Astrocyte of the spinal cord (primary cell): ENCODE data around the gene SLC37A3.

Experiments used
- DNase-seq: peaks from one replicate; pipeline ENCODE4 v3.0.0; 2011; ENCODE audit warnings: low read depth, low spot score
- H3K4me3 ChIP-seq: 2 replicates; pipeline ENCODE4 v1.5.1; 2011; ENCODE audit warnings: low read depth, mild to moderate bottlenecking, low read length, moderate library complexity
- CTCF ChIP-seq: IDR thresholded peaks from 2 replicates; pipeline ENCODE4 v1.5.1; 2012; ENCODE audit warnings: low read depth, mild to moderate bottlenecking, low read length, inconsistent platforms
- in situ Hi-C: cut with HindIII; loops from 2 replicates; pipeline ENCODE4 v1.10.0; 2017; ENCODE audit warnings: low sequenced_read_pairs

The SLC37A3 gene

DNA sequence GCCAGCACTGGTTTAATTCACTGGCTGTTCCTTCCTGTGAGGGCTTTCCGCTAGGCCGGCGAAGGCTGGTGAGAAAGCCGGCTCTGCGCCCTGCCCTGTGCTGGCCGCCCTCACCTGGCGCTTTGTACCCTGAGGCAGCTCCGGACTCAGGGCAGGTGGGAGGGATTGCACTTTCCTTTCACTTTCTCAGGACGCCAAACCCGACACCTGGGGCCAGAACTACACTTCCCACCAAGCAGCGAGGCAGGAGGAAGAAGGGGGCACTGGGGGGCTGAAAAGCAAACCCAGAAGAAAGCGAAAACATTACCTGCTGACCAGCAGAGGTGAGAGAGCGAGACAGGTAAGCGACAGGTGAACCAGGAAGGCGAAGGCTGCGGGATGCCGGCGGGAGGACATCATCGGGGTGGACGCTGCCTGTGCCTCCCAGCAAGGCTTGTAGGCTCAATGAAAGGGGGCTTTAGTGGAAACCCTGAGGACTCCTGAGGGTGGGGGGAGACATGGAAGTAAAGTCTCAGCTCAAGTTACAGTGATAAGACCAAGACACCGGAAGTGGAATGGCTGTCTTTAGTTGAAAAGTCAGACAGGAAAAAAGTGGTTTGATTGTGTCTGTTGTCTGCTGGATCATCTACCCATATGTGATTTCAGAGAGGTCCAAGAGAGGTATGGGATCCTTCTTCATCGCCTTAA lies 5.7 kb upstream of the SLC37A3 start, which contains the start of gene RAB19:
TSS of gene RAB19 (plus strand) at position 181 of the 687 bp plus-strand sequence. CDS start 3,589 bp downstream, outside the sequence.
- TF ChIP-seq CTCF = no peak
- no peak for DNase-seq
- peak within 1 kb of the TSS; percentile 28 for H3K4me3 ChIP-seq
- in situ Hi-C loops = no loop called here

DNA sequence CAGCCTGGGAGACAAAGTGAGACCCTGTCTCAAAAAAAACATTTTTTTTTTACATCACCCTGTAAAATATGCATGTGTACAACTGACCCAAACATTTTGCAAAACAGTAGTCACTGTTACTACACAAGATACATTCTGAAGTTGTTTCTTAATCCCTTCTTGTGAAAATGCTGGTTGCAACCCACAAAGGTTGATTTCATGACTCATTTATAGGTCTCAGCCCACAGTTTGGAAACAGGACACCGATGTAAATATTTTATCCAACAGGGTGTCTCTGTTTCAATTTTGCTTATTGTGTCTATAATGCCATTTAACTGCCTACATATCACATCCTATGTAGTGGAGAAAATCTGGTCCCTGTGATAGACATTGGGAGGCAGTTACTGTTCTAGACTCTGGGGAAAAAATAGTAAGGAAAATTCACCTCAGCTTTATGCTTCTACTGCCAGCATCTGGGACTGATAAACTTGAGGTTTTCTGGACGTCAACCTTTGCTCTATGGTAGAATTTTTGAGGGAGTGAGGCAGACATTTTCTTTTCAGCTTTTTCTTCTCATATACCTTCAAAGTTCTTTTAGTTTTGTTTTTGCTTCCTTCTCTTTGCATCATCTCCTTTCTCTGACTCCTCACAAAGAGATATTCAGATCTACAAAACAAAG lies 4.0 kb upstream of the SLC37A3 start:
- no peak for TF ChIP-seq CTCF
- peak; percentile 72 for DNase-seq
- H3K4me3 ChIP-seq = no peak overlapping the region
- in situ Hi-C loops = no loop called here

- H3K4me3 ChIP-seq = no peak overlapping the region
- DNase-seq = no peak
- in situ Hi-C loops = no loop called here
- TF ChIP-seq CTCF = no peak
Measured at GRCh38 chr7:140400381-140400780, 2.1 kb upstream of the SLC37A3 start.

DNA sequence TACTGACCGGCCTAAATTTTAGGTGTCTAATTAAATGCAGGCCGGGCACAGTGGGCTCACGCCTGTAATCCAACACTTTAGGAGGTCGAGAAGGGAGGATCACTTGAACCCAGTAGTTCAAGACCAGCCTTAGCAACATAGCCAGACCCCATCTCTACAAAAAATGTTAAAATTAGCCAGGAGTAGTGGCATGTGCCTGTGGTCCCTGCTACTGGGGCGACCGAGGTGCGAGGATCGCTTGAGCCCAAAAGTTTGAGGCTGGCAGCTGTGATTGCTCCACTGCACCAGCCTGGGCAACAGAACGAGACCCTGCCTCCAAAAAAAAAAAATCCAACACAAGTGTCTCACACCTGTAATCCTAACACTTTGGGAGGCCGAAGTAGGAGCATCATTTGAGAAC lies 491 bp upstream of the SLC37A3 start:
- no peak for TF ChIP-seq CTCF
- DNase-seq = no peak
- H3K4me3 ChIP-seq = no peak overlapping the region
- in situ Hi-C loops = no loop called here

DNA sequence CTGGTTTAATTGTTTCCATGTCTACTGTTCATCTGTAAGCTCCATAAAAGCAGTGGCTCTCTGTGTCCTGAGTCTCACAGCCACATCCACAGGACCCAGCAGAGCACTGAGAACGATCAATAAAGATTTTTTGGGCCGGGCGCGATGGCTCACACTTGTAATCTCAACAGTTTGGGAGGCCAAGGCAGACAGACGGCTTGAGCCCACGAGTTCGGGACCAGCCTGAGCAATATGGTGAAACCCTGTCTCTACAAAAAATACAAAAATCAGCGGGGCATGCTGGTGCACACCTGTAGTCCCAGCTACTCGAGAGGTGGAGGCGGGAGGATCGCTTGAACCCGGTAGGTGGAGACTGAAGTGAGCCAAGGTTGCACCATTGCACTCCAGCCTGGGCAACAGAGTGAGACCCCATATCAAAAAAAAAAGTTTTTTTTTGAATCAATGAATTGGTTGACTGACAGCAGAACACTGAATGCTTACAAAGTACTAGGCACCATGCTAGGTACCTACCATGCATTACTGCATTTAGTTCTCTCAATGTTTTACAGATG lies 4.5 kb downstream of the SLC37A3 start:
- H3K4me3 ChIP-seq = no peak overlapping the region
- in situ Hi-C loops = no loop called here
- no peak for DNase-seq
- no peak for TF ChIP-seq CTCF

DNA sequence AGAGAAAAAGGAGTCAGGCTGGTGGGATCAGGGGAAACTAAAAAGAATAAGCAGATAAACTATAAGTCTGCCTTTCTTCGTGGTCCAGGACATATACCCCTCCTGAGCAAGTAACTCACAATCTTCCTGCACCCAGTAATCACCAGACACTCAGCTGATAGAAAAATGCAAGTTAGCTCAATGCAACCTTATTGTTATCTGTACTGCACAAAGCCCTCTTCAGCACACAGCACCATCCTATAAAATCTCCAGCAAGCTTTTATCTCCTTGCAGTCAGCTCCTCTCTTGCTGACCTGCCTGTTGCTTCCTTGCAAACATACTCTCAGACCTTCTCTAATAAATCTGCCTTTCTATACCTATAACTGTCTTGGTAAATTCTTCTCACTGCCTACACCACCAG lies 6.7 kb downstream of the SLC37A3 start:
- H3K4me3 ChIP-seq = no peak overlapping the region
- DNase-seq = no peak
- in situ Hi-C loops = no loop called here
- no peak for TF ChIP-seq CTCF
